Kidney glomerular epithelial cell (primary cell): ENCODE data around the gene PARVB.

Experiments used
- DNase-seq: peaks from one replicate; lab custom pipeline; 2025; lab: John Stamatoyannopoulos, UW

The PARVB gene

GRCh38 chr22:44136112-44136511, 112.0 kb downstream of the PARVB start:
- DNase-seq = no peak

GRCh38 chr22:44136786-44137185, 112.7 kb downstream of the PARVB start:
- DNase-seq = no peak

GRCh38 chr22:44137415-44137814, 113.3 kb downstream of the PARVB start:
- no peak for DNase-seq

- DNase-seq = no peak
Observed at GRCh38 chr22:44139773-44140172, 115.7 kb downstream of the PARVB start.

GRCh38 chr22:44142421-44143104, 118.5 kb downstream of the PARVB start:
- DNase-seq = no peak

- no peak for DNase-seq
Observed at GRCh38 chr22:44143105-44143474, 119.0 kb downstream of the PARVB start.

GRCh38 chr22:44143579-44143978, 119.5 kb downstream of the PARVB start:
- DNase-seq = no peak

GRCh38 chr22:44144046-44144569, 120.0 kb downstream of the PARVB start:
- DNase-seq = no peak

- DNase-seq = no peak
Observed at GRCh38 chr22:44145544-44145943, 121.4 kb downstream of the PARVB start.

GRCh38 chr22:44146088-44146861, 122.2 kb downstream of the PARVB start:
- DNase-seq = no peak

- no peak for DNase-seq
Observed at GRCh38 chr22:44147008-44147645, 123.0 kb downstream of the PARVB start.

GRCh38 chr22:44147821-44148574, 123.9 kb downstream of the PARVB start:
- DNase-seq = peak; percentile 63

- DNase-seq = no peak
Observed at GRCh38 chr22:44151676-44152075, 127.6 kb downstream of the PARVB start.

- no peak for DNase-seq
Observed at GRCh38 chr22:44153710-44154109, 129.6 kb downstream of the PARVB start.

- peak; percentile 79 for DNase-seq
Observed at GRCh38 chr22:44154436-44154942, 130.4 kb downstream of the PARVB start.

- DNase-seq = no peak
Observed at GRCh38 chr22:44155115-44155514, 131.0 kb downstream of the PARVB start.

GRCh38 chr22:44157916-44158618, 134.0 kb downstream of the PARVB start:
- no peak for DNase-seq

GRCh38 chr22:44158816-44159215, 134.7 kb downstream of the PARVB start:
- DNase-seq = no peak

GRCh38 chr22:44159221-44159620, 135.1 kb downstream of the PARVB start:
- DNase-seq = no peak

- no peak for DNase-seq
Observed at GRCh38 chr22:44159811-44160210, 135.7 kb downstream of the PARVB start.

GRCh38 chr22:44160421-44160820, 136.3 kb downstream of the PARVB start:
- DNase-seq = no peak
